Panc1 (cell line): ENCODE results near the gene CHID1. TPM values are rescaled to one million over a fixed set of nuclear protein-coding genes. Genes with fewer than 3 reads are reported as not detected.

Experiments
- ATAC-seq: fragments of 200-7000 bp; cut with Tn5 transposase; 2 replicates; pipeline ENCODE4 v1.9.1; 2020; ENCODE audit warnings: mild to moderate bottlenecking, moderate library complexity
- BruUV-seq: library from RNA; stranded (reverse); fragments of 400-500 nt; replicated peaks from 2 replicates; lab custom pipeline; 2021; lab: Mats Ljungman, UMichigan
- CTCF ChIA-PET: fragments of 300-600 bp; sonication (Branson Sonifier 250); formaldehyde crosslinking; loops from one replicate; lab custom pipeline; 2022; ENCODE audit warnings: antibody characterized with exemption; lab: Charles Lee
- POLR2A ChIA-PET: fragments of 300-600 bp; sonication (Branson Sonifier 250); formaldehyde crosslinking; loops from one replicate; lab custom pipeline; 2022; ENCODE audit warnings: antibody characterized with exemption; lab: Charles Lee
- DNase-seq: peaks from one replicate; pipeline ENCODE4 v3.0.0-alpha.2; 2010; ENCODE audit warnings: low read depth, low spot score
- H3K27ac ChIP-seq: 2 replicates; pipeline ENCODE4 v1.5.1; 2011; ENCODE audit warnings: mild to moderate bottlenecking, low read length, inconsistent platforms
- H3K27me3 ChIP-seq: fragments of 200-500 bp; sonication (Bioruptor generic); 2 replicates; pipeline ENCODE4 v1.6.0; 2014; ENCODE audit warnings: low read length, inconsistent platforms; ENCODE audit not compliant: control insufficient read depth, insufficient read depth
- H3K36me3 ChIP-seq: fragments of 200-500 bp; sonication (Bioruptor generic); 2 replicates; pipeline ENCODE4 v1.5.1; 2014; ENCODE audit warnings: inconsistent platforms, mild to moderate bottlenecking, low read length, moderate library complexity; ENCODE audit not compliant: control insufficient read depth, insufficient read depth
- H3K4me1 ChIP-seq: 2 replicates; pipeline ENCODE4 v1.5.1; 2011; ENCODE audit warnings: inconsistent platforms, mild to moderate bottlenecking, low read length, moderate library complexity; ENCODE audit not compliant: control insufficient read depth, insufficient read depth
- H3K4me3 ChIP-seq, 2 experiments: 2 replicates each; pipeline ENCODE4 v1.5.1; 2011 to 2012; ENCODE audit warnings: low read depth in 2 of 2, low read length in 2 of 2, mild to moderate bottlenecking in 2 of 2, inconsistent platforms in 1 of 2, moderate library complexity in 1 of 2
- H3K9me3 ChIP-seq: fragments of 200-500 bp; sonication (Bioruptor generic); 2 replicates; pipeline ENCODE4 v1.5.1; 2014; ENCODE audit warnings: low read depth, mild to moderate bottlenecking, inconsistent platforms, low read length, moderate library complexity; ENCODE audit not compliant: control insufficient read depth, insufficient read depth
- POLR2AphosphoS5 ChIP-seq: IDR thresholded peaks from 2 replicates; pipeline ENCODE4 v1.6.1; 2012; ENCODE audit warnings: mild to moderate bottlenecking, low read depth, low read length, moderate library complexity
- SIN3A ChIP-seq: IDR thresholded peaks from 2 replicates; pipeline ENCODE4 v1.6.1; 2012; ENCODE audit warnings: low read depth, mild to moderate bottlenecking, low read length, moderate library complexity, borderline replicate concordance; ENCODE audit not compliant: insufficient read depth
- TCF7L2 ChIP-seq: IDR thresholded peaks from 2 replicates; pipeline ENCODE4 v1.6.1; 2011; ENCODE audit warnings: mild to moderate bottlenecking, low read depth, low read length, inconsistent platforms
- in situ Hi-C: cut with HindIII; loops from 2 replicates; pipeline ENCODE4 v1.10.0; 2016; ENCODE audit warnings: low sequenced_read_pairs, low pct_unique_long_range_greater_than_20kb
- intact Hi-C: fragments of 100-400 bp; cut with micrococcal nuclease; formaldehyde crosslinking; loops from one replicate; pipeline ENCODE4 v1.10.0; 2022; ENCODE audit not compliant: unreplicated experiment
- total RNA-seq: library from RNA; stranded (reverse); gene quantifications from one replicate; pipeline ENCODE4 v1.2.1, GENCODE V29; 2021; ENCODE audit not compliant: unreplicated experiment
- TF ChIP-seq, protein P1 (sequence below), 2 experiments: IDR thresholded peaks; 2 replicates each; pipeline ENCODE4 v1.6.1; 2011 to 2012; ENCODE audit warnings: low read depth in 2 of 2, control low read depth in 1 of 2, low read length in 1 of 2, mild to moderate bottlenecking in 1 of 2, moderate library complexity in 1 of 2; ENCODE audit not compliant: insufficient read depth in 1 of 2
- TF ChIP-seq, protein P2 (sequence below): fragments of 450-650 bp; IDR thresholded peaks from 2 replicates; pipeline ENCODE4 v1.5.1; 2017; ENCODE audit warnings: mild to moderate bottlenecking

CHID1 gene
- total RNA-seq, 1 experiment from 2014 or later, result 224 TPM

DNA sequence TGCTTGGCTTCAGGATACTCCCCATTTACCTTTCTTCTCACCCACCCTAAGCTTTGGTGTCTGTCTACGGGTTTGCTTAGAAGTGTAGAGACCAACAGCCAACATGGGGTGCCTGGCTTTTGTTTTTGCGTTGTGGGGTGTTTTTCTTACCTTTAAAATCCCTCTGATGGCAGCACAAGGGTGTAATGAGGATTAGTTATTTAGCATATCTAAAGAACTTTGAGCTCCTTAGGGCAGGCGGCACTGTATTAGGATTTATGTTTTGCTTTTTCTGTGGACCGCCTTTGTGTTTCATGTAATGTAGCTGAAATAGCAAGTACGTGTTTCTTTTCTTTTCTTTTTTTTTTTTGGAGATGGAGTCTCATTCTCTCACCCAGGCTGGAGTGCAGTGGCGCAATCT lies 23.9 kb upstream of the CHID1 start:
- CTCF ChIA-PET, result interaction anchor here (0.8 kb wide), 1 partner anchor 36 kb away, joined by 3 read pairs; no protein-coding TSS in a partner anchor
- intact Hi-C loops, result no loop called here
- no peak for ATAC-seq

DNA sequence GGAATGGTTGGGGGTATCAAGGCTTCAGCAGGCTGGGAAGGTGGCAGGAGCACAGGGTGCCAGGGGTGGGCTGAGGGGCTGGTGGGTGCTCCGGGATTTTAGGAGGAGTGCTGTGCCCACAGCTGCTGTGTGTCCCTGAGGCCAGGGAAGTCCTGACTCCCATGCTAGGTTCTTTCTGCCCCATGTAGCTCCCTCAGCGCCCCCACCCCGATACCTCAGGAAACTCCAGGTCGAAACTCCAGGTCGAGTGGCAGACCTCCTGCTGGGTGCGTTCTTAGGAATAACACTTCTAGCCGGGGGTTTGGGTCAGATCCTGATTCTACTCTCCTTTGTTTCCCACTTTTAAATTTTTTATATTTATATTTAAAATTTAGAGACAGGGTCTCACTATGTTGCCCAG lies 23.3 kb upstream of the CHID1 start:
- Histone ChIP-seq H3K36me3 (no peaks in the 10 kb centered on the region), H3K27me3 (no peaks in the 10 kb centered on the region), H3K4me3 (no peak overlapping the region), H3K27ac (no peak overlapping the region), H3K9me3 (no peaks in the 10 kb centered on the region), H3K4me1 (peaks cover 6% of the 10 kb centered on the region; the same call in 1 of the 2 replicates)
- TF ChIP-seq TCF7L2 (no peak), SIN3A (no peak), POLR2AphosphoS5 (no peak)
- TF ChIP-seq, protein P1, sequence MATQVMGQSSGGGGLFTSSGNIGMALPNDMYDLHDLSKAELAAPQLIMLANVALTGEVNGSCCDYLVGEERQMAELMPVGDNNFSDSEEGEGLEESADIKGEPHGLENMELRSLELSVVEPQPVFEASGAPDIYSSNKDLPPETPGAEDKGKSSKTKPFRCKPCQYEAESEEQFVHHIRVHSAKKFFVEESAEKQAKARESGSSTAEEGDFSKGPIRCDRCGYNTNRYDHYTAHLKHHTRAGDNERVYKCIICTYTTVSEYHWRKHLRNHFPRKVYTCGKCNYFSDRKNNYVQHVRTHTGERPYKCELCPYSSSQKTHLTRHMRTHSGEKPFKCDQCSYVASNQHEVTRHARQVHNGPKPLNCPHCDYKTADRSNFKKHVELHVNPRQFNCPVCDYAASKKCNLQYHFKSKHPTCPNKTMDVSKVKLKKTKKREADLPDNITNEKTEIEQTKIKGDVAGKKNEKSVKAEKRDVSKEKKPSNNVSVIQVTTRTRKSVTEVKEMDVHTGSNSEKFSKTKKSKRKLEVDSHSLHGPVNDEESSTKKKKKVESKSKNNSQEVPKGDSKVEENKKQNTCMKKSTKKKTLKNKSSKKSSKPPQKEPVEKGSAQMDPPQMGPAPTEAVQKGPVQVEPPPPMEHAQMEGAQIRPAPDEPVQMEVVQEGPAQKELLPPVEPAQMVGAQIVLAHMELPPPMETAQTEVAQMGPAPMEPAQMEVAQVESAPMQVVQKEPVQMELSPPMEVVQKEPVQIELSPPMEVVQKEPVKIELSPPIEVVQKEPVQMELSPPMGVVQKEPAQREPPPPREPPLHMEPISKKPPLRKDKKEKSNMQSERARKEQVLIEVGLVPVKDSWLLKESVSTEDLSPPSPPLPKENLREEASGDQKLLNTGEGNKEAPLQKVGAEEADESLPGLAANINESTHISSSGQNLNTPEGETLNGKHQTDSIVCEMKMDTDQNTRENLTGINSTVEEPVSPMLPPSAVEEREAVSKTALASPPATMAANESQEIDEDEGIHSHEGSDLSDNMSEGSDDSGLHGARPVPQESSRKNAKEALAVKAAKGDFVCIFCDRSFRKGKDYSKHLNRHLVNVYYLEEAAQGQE (IDR thresholded peaks at IDR 0.05; ENCODE audit: insufficient read depth in 1 of 2, low read depth in 2 of 2, low read length in 1 of 2), result no peak
- TF ChIP-seq, protein P2, sequence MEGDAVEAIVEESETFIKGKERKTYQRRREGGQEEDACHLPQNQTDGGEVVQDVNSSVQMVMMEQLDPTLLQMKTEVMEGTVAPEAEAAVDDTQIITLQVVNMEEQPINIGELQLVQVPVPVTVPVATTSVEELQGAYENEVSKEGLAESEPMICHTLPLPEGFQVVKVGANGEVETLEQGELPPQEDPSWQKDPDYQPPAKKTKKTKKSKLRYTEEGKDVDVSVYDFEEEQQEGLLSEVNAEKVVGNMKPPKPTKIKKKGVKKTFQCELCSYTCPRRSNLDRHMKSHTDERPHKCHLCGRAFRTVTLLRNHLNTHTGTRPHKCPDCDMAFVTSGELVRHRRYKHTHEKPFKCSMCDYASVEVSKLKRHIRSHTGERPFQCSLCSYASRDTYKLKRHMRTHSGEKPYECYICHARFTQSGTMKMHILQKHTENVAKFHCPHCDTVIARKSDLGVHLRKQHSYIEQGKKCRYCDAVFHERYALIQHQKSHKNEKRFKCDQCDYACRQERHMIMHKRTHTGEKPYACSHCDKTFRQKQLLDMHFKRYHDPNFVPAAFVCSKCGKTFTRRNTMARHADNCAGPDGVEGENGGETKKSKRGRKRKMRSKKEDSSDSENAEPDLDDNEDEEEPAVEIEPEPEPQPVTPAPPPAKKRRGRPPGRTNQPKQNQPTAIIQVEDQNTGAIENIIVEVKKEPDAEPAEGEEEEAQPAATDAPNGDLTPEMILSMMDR, result no peak
- DNase-seq (no peak), ATAC-seq (no peak)
- intact Hi-C loops (no loop called here), in situ Hi-C loops (no loop called here)
- no TSS peak for BruUV-seq
- POLR2A ChIA-PET, result no interaction called here
- CTCF ChIA-PET, result interaction anchor here (0.6 kb wide), 1 partner anchor 27 kb away, joined by 6 read pairs; no protein-coding TSS in a partner anchor

More for the DNA sequence above, 23.9 kb upstream of the CHID1 start:
- no peak overlapping the region for H3K27ac ChIP-seq
- H3K9me3 ChIP-seq, result no peaks in the 10 kb centered on the region
- H3K4me3 ChIP-seq, result no peak overlapping the region
- no peaks in the 10 kb centered on the region for H3K36me3 ChIP-seq
- no peak for DNase-seq
- in situ Hi-C loops, result no loop called here
- POLR2A ChIA-PET, result no interaction called here
- BruUV-seq, result no TSS peak
- TF ChIP-seq SIN3A, result no peak
- no peak for TF ChIP-seq POLR2AphosphoS5
- TF ChIP-seq, protein P1 (IDR thresholded peaks at IDR 0.05; ENCODE audit: insufficient read depth in 1 of 2, low read depth in 2 of 2, low read length in 1 of 2), result no peak
- TF ChIP-seq, protein P2, result no peak
- TF ChIP-seq TCF7L2, result no peak
- H3K27me3 ChIP-seq, result no peaks in the 10 kb centered on the region
- peaks cover 6% of the 10 kb centered on the region; the same call in 1 of the 2 replicates for H3K4me1 ChIP-seq
